GM12874 (cell line): ENCODE results near the gene RSPH6A.

Experiments used
- TF ChIP-seq, protein P1 (sequence below): IDR thresholded peaks from 2 replicates; pipeline ENCODE4 v1.5.1; 2011; ENCODE audit warnings: low read depth, mild to moderate bottlenecking, control low read depth, low read length, moderate library complexity; ENCODE audit not compliant: insufficient read depth

The RSPH6A gene

DNA sequence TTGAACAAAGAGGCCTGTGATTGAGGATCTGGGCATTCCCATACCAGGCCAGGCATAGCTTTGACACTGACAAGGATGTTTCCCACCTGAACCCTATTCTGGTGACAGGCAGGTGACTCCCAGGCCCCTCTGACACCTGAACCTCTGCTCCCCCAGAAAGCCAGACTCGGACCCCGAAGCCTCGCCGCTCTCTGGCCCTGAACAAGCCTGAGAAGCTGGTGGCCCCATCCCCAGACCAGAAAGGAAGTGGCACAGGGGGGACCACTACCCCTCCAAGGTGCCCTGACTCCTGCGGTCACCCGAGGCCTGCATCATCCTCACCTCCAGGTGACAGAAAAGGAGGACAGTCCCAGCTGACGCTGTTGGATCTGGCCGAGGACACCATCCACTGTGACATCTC is 60.8 kb downstream of the RSPH6A start:
- TF ChIP-seq, protein P1, sequence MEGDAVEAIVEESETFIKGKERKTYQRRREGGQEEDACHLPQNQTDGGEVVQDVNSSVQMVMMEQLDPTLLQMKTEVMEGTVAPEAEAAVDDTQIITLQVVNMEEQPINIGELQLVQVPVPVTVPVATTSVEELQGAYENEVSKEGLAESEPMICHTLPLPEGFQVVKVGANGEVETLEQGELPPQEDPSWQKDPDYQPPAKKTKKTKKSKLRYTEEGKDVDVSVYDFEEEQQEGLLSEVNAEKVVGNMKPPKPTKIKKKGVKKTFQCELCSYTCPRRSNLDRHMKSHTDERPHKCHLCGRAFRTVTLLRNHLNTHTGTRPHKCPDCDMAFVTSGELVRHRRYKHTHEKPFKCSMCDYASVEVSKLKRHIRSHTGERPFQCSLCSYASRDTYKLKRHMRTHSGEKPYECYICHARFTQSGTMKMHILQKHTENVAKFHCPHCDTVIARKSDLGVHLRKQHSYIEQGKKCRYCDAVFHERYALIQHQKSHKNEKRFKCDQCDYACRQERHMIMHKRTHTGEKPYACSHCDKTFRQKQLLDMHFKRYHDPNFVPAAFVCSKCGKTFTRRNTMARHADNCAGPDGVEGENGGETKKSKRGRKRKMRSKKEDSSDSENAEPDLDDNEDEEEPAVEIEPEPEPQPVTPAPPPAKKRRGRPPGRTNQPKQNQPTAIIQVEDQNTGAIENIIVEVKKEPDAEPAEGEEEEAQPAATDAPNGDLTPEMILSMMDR, result no peak

DNA sequence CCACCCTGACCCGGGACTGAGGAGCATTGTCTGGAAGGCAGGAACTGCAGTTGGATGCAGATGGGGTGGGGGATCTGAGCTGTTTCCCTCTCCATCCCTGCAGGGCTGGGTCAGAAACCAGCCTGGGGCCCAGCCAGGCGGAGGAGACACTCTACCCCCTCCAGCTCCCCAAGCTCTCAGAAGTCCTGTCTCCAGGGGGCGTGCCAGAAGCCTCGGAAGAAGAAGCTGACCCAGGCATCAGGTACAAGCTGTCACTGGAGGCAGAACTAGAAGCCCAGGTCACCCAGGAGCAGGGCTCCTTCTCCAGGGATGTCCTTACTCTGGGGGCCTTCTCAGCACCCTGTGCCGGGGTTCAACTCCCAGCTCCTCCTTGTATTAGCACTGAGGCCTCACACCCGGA is 61.6 kb downstream of the RSPH6A start:
- TF ChIP-seq, protein P1, result 0 out of 2 replicates have a peak, but pooled peaks have one; percentile 5

DNA sequence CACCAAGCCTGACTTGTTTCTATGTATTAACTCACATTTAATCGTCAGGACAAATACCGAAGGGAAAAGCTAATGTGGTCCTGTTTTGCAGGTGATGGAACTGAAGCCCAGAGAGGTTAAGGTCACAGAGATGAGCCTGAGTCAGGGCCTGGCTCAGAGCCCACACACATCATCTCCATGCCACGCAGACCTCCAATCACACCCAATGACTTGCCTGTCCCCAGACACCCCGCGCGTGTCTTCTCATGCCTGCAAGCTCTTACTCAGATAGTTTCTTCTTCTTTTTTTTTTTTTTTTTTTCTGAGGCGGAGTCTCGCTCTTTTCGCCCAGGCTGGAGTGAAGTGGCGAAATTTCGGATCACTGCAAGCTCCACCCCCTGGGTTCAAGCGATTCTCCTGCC is 62.5 kb downstream of the RSPH6A start:
- TF ChIP-seq, protein P1, result no peak

DNA sequence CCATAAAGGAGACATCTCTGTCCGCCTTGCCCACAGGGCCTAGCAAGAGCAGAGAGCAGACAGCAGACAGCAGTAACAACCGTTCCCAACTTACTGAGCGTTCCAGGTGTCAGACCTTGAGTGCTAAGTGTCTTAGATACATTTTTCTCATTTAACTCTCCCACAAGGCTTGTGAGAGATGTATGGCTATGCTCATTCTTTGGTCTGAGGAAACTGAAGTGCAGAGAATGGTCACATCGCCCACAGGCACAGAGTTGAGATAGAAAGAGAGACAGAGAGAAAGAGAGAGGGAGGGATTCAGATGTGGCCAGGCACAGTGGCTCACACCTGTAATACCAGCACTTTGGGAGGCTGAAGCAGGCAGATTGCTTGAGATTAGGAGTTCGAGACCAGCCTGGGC is 67.6 kb downstream of the RSPH6A start:
- TF ChIP-seq, protein P1, result no peak

DNA sequence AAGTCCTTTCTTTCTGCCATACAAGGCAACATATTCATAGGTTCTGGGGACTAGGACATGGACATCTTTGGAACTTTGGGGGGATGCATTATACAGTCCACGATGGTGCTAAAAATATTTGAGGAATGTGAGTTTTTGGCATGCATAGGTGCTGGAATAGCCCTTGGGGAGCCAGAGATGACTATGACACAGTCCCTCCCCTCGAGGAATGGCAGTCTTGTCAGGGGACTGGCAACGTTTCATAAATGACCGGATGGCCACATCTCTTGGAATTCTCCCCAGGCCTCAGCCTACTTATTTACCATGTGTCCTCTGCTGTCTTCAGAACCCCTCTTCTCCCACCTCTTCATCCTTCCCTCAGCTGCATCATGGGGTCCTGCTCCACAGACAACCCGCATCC is 68.2 kb downstream of the RSPH6A start:
- TF ChIP-seq, protein P1, result no peak
